Subcutaneous adipose tissue (tissue), 4 donors: ENCODE data around the gene SLC38A8. TPM values are rescaled to one million over a fixed set of nuclear protein-coding genes. Genes with fewer than 3 reads are reported as not detected.

Experiments
- CTCF ChIP-seq: fragments of 450-650 bp; IDR thresholded peaks from one replicate; pipeline ENCODE4 v1.5.1; 2016; ENCODE audit warnings: low read depth, mild to moderate bottlenecking, control low read depth, antibody characterized with exemption, moderate library complexity
- total RNA-seq, 4 donors: library from RNA; depleted of rRNA; stranded (reverse); fragments of >200 nt; gene quantifications; one replicate each; pipeline ENCODE4 v1.1.0, GENCODE V29; 2016

Gene SLC38A8
- total RNA-seq, 4 donors from 2014 or later: not detected

GRCh38 chr16:84059946-84060901 is 17.6 kb upstream of the SLC38A8 start:
- TF ChIP-seq CTCF: no peak

GRCh38 chr16:84059111-84059510 is 16.5 kb upstream of the SLC38A8 start:
- TF ChIP-seq CTCF: no peak

- TF ChIP-seq CTCF: no peak
Observed at GRCh38 chr16:84058664-84059063, 16.1 kb upstream of the SLC38A8 start.

- TF ChIP-seq CTCF: no peak
Observed at GRCh38 chr16:84058211-84058610, 15.6 kb upstream of the SLC38A8 start.

GRCh38 chr16:84056933-84057332 is 14.3 kb upstream of the SLC38A8 start:
- TF ChIP-seq CTCF: no peak

GRCh38 chr16:84055801-84056634 is 13.4 kb upstream of the SLC38A8 start:
- TF ChIP-seq CTCF: no peak

- no peak for TF ChIP-seq CTCF
Observed at GRCh38 chr16:84055366-84055765, 12.8 kb upstream of the SLC38A8 start.
